IPS-NIHi11 (cell line): ENCODE measurements around the gene ETFA.

Experiments
- DNase-seq: peaks from one replicate; pipeline ENCODE4 v3.0.0; 2012; ENCODE audit warnings: mixed read lengths, low spot score

ETFA gene

GRCh38 chr15:76195506-76196268, 115.6 kb downstream of the ETFA start:
- DNase-seq, result no peak

GRCh38 chr15:76193934-76194333, 117.3 kb downstream of the ETFA start:
- DNase-seq, result no peak

GRCh38 chr15:76192715-76193114, 118.6 kb downstream of the ETFA start:
- no peak for DNase-seq

- DNase-seq, result no peak
These were observed 119.6 kb downstream of the ETFA start for GRCh38 chr15:76191539-76192244.

GRCh38 chr15:76190751-76191538, 120.3 kb downstream of the ETFA start:
- peak; percentile 95 for DNase-seq

GRCh38 chr15:76190070-76190564, 121.2 kb downstream of the ETFA start:
- no peak for DNase-seq

DNA sequence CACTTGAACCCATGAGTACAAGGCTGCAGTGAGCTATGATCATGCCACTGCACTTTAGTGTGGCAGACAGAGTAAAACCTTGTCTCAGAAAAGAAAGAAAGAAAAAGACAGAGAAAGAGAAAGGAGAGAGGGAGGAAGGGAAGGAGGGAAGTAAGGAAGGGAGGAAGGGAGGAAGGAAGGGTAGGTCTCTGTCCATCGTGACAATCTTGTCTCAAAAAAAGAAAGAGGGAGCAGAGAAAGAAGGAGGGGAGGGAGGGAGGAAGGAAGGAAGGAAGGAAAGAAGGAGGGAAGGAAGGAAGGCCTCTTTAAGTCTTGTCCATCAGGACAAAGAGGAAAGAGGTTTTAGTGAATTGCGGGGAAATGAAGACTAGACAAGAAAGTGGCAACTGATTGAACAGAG, 122.2 kb downstream of the ETFA start:
- DNase-seq, result no peak

DNA sequence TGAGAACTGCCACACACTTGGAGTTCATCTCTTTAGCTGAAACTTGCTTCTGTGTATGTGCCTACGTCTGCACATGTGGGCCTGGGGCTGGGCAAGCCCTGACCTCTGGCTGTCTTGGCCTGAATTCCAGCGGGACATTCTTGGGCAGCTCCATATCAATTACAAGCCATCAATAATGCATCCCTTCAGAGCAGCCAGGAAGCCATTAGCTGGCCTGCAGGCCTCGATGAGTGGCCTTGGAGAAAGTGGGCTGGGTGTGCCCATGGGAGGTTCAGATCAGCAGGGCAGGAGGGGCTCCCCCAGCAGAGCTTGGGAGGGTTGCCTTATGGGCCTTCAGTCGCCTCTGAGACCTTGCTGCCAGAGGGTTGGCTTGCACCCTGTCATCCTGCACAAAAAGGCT, 124.1 kb downstream of the ETFA start:
- DNase-seq, result no peak

DNA sequence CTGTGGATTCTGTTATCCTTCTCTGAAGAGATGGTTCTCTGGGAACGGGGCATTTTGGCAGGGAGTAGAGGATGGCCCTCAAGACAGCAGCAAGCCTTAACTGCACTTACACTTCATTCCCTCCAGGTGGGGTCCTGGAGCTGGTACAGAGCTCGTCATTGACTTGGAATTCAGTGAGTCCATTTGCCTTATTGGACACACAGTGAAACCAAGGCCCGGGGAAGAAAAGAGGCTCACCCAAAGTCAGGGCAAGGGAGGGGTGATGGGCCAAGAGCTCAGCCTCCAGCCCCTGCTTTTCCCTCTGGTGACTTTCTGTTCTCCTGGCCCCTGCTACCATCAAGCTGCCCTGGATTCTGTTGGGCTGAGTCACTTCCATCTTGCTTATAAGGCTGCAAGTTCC, 125.6 kb downstream of the ETFA start:
- DNase-seq, result peak; percentile 81

- no peak for DNase-seq
These were observed 126.6 kb downstream of the ETFA start for GRCh38 chr15:76184650-76185035.

DNA sequence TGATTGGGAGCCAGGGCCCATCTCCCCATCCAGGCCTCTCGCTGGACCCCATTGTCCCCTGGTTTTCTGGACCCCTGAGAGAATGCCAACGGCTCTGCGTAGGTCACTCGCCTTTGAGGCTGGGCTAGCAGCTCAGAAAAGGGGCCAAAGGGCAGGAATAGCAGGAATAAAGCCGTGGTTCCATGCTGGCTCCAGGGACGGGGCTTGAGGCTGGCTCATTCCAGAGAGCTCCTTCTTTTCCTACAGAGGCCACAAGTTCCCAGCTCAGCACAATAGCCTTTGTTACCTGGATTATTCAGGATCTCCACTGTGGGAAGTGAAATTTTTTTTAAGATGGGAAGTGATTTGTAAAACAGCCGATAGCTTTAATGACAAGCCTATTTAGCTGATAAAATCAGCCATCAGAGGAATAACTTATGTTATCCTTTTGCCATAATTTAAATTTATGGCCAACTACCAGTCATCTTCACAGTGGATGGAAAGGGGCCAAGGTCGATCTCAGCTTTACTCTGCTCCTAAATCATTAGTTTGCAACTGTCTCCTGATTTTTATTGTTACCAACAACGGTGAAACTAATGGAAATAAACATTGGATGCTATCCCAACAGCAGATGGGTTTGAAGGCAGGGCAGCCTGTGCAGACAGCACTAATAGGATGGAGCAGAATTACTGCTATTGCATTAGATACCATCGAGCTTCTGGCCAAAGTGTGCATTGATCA, 127.2 kb downstream of the ETFA start:
- no peak for DNase-seq

- DNase-seq, result no peak
These were observed 129.6 kb downstream of the ETFA start for GRCh38 chr15:76181705-76182107.

- no peak for DNase-seq
These were observed 130.9 kb downstream of the ETFA start for GRCh38 chr15:76180321-76180720.

DNA sequence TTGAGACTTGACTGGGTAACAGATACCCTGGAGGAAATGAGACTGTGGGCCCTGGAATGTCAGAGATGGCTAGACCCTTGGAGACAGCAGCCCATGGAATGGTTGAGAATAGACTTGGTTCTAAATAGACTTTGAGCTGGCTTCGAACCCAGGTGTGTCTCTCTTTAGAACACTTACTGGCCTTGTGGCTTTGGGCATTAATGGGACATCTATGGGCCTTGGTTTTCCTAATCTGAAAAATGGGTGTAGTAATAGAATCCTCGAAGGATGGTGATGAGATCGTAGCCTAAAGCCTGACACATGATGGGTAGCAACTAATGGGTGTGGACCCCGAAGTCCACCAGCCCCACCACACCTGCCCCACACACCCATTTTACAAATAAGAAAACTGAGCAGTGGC, 132.2 kb downstream of the ETFA start:
- DNase-seq, result no peak

- no peak for DNase-seq
These were observed 132.8 kb downstream of the ETFA start for GRCh38 chr15:76178296-76179000.

- DNase-seq, result no peak
These were observed 133.7 kb downstream of the ETFA start for GRCh38 chr15:76177491-76178040.

- no peak for DNase-seq
These were observed 134.7 kb downstream of the ETFA start for GRCh38 chr15:76176487-76177085.

GRCh38 chr15:76176059-76176458, 135.2 kb downstream of the ETFA start:
- no peak for DNase-seq

GRCh38 chr15:76175442-76175841, 135.8 kb downstream of the ETFA start:
- DNase-seq, result no peak

GRCh38 chr15:76174654-76175053, 136.6 kb downstream of the ETFA start:
- DNase-seq, result no peak
